GM19324 (cell line): ENCODE results near the gene FAM50A.

Source experiments
- ATAC-seq: cut with Tn5 transposase; IDR thresholded peaks from one replicate; pipeline ENCODE4 v1.9.1; 2021; ENCODE audit warnings: mild to moderate bottlenecking, moderate library complexity; ENCODE audit not compliant: unreplicated experiment, low FRiP score

Gene FAM50A

DNA sequence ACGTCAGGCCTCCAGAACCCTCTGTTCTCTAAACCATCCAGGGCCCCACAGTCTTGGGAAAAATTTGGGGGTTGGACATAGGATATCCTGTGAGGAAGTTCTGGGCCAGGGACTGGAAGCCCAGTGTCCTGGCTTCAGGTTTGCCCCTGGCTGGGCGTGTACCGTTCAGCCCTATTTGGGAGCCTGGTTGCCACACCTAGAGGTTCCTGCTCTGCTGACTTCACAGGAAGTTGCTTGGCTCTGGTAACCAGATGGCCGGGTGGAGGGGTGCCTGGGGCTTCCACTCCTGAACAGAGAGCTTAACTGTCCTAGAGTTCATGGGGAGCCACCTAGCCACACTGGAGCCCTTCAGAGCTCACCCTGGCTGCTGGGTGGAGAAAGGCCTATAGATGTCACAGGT is 31.5 kb upstream of the FAM50A start:
- no peak for ATAC-seq

DNA sequence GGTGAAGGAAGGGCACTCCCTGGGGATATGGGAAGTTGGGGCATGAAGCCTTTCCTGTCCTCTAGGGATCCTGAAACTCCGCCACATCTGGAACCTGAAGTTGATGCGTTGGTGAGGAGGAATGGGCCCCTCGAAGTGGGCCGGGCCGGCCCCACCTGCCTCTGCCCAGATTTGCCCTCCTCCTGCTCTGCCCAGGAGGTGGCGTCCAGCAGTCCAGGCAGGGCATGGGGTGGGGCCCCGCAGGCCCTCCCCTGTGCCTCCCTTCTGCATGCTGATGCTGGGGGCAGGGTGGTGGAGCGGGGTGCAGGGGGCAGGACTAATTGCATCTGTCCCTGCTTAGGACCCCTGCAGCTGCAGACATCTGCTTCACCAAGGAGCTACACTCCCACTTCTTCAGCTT is 30.8 kb upstream of the FAM50A start:
- ATAC-seq: no peak

DNA sequence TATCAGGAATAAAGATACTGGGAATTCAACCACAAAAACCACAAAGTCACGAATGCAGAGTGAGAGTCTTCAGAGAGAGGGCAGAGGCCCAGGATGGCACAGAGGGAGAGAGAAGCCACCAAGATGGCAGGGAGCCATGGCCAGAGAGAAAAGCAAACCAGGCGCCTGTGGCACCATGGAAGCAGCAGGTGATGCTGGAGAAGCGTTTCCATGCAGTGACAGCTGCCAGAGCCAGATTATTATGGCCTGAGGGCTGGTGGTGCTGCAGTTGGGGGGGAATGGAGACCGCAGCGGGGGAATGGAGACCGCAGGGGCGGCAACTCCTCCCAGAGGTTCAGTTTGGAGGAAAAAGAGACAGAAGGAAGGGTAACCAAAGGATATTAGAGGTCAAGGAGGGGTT is 26.8 kb upstream of the FAM50A start:
- ATAC-seq: no peak

DNA sequence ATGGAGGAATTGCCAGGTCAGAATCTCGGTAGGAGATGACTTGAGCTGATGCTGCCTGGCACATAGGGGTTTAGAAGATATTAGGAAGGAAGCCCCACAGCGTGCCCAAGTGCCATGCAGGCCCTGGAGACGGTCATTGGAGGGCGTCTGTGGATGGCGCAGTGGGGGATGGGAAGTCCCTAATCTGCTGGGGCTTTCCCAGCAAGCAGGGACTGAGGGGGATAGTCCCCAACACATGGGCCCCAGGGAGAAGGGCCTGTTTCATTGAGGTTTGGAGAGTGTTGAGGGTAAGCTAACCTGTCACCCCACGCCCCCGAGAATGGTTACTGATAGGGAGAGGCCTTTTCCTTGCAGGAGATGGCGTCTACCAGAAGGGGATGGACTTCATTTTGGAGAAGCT is 24.8 kb upstream of the FAM50A start:
- ATAC-seq: no peak

DNA sequence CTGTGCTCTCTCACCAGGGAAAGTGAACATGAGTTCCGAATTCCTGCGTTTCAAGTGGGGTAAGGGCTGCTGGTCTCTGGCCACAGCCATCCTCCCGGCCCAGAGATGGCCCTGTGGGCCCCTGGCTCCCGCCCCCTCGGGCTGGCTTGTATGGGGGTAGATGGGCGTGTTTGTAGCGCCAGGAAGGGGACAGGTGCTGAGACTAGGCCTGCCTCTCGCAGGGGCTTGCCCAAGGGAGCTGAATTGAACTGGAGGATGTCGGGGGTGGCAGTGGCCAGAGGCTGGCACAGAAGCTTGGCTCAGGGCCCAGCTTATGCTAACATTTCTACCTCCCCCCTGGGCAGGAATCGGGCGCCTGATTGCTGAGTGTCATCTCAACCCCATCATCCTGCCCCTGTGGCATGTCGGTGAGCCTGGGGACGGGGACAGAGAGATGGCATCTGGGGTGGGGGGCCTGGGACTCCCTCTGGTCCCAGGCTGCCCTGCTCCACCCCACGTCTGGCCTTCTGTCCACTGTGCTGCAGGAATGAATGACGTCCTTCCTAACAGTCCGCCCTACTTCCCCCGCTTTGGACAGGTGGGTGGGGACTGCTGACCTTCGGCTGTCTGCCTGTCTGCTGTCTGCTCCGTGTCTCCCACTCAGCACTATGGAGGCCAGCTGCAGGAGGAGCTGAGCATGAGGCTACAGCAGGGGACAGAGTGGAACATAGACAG is 24.1 kb upstream of the FAM50A start:
- ATAC-seq: no peak

DNA sequence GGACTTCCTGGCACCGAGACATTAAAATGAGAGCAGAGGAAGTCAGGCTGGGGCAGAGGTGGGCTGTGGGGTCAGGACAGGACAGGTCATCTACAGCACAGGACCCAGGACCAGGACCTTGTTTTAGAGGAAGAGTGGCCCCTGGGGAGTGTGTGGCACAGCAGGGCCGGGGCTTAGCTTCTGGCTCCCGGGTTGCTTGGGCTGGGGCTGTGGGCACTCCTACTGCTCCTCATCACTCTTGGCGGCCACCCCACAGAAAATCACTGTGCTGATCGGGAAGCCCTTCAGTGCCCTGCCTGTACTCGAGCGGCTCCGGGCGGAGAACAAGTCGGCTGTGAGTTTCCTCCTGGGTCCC is 23.6 kb upstream of the FAM50A start:
- no peak for ATAC-seq

DNA sequence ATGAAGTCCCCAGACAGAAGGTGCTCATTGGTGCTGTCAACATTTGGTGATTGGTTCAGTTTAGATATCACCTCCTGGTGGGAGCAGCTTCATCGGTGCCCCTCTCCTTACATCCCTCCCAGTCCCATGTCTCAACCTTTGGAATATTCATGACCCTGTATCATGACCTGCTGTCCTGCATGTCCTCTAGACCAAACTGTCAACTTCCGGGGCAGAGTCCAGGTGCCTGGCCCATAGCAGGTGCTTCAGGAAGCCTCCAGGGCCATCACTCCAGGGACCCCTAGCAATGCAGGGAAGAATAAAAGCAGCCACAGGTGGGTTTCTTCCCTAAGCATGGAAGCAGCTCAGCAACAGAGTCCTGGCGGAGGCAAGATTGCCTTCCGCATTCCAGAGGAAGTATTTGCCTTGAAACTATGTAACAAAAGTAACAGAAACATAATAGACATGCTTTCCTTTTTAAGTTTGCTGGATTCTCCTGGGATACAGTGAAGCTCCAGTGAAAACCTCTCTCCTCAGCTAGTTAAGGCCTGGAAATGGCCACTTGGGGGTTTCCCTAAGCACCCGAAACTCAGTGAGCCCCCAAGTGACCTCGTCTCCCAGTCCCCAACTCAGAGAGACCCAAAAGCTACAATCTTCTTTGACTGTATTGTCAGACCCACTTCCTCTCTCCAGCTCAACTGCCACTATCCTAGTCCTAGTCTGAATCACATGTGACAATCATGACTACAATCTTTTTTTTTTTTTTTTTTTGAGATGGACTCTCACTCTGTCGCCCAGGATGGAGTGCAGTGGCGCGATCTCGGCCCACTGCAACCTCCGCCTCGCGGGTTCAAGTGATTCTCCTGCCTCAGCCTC is 16.8 kb upstream of the FAM50A start:
- ATAC-seq: no peak

DNA sequence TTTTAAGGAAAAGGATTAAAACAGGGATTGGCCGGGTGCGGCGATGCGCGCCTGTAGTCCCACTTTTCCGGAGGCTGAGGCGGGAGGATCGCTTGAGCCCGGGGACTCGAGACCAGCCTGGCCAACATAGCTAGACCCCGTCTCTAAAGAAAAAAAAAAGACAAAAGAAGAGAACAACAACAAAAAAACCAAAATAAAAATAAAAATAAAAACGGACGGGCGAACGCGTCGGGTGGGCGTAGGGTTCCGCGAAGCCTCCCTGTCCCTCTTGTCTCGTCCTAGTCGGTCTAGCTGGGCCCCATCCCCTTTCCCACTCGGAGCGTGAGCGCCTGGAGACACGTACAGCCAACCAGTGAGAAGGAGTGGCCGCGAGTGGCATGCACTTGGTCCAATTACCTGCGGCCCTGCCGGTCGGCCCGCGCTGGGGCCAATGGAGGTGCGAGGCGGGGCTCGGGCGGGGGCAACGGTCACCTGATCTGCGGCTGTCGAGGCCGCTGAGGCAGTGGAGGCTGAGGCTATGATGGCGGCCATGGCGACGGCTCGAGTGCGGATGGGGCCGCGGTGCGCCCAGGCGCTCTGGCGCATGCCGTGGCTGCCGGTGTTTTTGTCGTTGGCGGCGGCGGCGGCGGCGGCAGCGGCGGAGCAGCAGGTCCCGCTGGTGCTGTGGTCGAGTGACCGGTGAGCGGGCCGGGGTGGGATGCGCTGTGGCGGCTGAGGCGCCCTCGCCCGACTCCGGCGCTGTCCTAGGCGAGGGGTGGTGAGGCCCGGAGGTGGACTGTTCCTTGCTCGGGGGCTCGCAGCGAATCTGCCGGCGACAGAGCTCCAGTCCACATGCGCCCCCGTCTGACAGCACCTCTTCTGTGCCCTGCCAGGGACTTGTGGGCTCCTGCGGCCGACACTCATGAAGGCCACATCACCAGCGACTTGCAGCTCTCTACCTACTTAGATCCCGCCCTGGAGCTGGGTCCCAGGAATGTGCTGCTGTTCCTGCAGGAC is 15.5 kb upstream of the FAM50A start, which contains the start of gene ATP6AP1:
TSS of gene ATP6AP1 (plus strand) at position 502 of the 996 bp plus-strand sequence. CDS start at position 518, 16 bp downstream.
- ATAC-seq: peak; percentile 88

DNA sequence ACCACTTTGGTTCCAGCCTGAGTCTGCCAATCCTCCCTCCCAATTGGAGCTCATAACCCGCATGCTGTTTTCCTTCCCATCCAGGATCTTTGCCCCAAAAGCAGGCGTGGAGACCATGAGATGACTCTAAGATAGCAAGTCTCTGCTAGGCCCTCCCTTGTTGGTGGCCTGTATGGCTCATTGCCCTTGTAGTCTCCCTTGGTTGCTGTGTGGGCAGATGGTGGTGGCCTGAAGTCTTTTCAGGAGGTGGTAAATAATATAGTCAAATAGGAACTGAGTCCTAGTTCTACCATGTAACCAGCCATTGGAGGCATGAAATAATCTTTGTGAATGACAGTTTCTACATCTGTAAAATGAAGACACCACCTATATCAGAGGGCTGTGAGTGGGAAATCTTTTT is 14.2 kb upstream of the FAM50A start:
- no peak for ATAC-seq

DNA sequence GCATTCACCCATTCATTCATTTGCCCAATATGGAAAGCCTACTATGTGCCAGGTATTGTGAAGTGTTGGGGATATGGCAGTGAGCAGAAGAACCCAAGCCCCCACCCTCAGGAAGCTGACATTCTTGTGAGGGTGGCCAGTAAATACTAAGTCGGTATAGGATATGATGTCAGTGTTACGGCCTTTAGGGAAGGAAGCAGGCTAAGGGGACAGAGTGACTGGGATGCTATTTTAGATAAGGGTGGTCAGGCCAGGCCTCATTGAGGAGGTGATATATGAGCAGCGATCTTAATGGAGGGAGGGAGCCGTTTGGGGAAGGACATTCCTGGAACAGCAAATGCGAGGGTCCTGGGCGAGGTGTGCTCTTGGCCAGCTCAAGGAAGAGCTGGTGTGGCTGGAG is 13.5 kb upstream of the FAM50A start:
- no peak for ATAC-seq

DNA sequence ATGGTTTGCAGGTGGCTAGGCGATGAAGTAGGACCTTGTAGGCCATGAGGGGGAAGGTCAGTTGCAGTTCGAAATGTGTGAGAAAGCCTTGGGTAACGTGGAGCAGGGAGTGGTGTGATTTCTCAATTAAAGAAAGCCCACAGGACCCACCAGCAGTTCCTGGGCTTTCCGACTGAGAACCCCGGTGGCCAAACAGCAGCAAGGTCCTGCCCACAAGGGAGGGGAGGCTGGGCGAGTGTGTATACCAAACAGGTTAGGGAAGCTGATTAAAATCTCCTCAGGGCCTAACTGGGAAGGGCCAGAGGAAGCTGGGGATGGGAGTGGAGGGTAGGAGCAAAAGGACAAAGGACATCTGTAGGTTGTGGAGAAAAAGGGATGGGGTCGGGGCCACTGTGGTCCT is 13.0 kb upstream of the FAM50A start:
- no peak for ATAC-seq

DNA sequence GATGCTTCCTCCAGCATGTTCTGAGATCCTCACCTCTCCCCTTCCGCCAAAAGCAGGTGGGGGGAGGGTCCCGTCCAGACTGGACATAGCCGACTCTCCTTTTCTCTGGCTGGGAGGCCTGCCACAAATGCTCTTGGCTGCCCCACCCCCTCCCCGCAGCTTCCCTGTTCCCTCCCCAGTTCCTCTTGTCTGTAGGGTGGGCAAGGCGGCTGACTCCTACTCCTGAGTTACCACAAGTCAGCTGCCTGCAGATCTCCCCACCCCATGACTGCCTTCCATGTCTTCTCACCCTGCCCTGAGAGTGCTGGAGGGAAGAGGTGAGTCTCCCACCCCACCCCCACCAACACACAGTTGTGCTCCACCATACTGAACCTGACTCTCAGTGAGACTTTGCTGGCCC is 12.6 kb upstream of the FAM50A start:
- ATAC-seq: no peak

DNA sequence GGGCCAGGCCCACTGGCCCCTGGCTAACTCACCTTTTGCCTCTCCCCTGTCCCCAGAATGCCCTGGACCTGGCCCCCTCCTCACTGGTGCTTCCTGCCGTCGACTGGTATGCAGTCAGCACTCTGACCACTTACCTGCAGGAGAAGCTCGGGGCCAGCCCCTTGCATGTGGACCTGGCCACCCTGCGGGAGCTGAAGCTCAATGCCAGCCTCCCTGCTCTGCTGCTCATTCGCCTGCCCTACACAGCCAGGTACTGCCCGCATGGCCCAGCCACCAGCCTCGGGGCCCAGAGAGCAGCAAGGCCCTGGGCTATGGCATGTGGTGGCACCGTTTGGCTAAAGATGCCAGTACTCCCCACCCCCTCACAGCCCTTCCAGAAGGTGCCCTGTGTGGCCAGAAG is 11.7 kb upstream of the FAM50A start:
- ATAC-seq: no peak

DNA sequence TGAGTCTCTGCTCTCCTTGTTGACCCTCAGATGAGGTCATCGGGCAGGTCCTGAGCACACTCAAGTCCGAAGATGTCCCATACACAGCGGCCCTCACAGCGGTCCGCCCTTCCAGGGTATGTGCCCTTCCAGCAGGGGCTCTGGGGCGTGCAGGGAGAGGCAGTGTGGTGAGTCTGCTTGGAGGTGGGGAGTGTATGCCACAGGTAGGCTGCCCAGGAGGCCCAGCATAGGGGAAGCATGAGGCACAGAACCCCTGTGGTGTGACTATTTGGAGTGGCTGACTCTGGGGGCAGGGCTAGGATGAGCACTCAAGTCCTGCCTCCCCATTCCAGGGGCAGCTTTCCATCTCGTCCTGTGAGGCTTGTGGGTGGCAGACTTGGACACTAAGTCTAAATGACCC is 10.3 kb upstream of the FAM50A start:
- ATAC-seq: no peak

DNA sequence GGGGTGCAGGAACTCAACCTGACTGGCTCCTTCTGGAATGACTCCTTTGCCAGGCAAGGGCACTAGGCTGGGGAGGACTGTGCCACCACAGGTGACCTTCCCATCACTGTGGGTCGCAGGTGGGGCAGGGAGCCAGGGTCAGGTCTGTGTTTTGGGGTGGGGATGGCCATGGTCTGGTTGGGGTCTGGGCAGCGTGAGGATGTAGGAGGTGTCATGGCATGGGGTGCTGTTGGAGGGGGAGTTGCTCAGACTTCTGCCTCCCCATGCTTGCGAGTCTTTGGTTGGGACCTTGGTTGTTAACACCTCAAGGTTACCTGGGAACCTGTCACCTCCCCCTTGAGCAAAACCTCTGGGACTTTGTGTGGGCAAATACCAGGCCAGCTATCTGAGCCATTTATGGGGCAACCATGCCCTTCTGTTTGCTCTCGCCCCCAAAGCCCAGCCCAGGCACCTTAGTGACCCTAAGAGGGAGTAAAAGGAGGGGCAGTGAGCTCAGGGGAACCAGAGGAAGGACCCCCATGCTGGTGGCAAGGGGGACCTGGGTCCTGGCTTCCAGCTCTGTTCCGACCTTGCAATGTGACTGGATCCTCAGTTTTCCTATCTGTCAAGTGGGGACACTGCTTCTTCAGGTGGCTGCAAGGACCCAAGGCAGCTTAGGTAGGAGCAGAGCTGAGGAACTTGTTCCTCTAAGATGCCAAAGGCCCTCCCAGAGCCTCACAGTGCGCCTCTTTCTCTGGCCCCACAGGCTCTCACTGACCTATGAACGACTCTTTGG is 9.4 kb upstream of the FAM50A start:
- no peak for ATAC-seq

DNA sequence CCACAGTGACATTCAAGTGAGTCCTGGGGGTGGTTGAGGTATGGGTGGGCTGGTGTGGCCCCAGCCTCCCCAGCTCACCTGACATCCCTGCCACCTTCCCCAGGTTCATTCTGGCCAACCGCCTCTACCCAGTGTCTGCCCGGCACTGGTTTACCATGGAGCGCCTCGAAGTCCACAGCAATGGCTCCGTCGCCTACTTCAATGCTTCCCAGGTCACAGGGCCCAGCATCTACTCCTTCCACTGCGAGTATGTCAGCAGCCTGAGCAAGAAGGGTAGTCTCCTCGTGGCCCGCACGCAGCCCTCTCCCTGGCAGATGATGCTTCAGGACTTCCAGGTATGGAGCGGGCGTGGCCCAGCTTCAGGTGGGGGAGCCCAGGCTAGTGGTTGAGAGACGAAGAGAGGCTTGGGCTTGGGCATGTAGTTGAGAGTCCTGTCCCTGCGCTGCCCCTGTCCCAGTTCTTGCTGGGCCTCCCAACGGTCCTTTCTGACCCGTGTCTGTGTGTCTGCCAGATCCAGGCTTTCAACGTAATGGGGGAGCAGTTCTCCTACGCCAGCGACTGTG is 8.7 kb upstream of the FAM50A start:
- no peak for ATAC-seq

DNA sequence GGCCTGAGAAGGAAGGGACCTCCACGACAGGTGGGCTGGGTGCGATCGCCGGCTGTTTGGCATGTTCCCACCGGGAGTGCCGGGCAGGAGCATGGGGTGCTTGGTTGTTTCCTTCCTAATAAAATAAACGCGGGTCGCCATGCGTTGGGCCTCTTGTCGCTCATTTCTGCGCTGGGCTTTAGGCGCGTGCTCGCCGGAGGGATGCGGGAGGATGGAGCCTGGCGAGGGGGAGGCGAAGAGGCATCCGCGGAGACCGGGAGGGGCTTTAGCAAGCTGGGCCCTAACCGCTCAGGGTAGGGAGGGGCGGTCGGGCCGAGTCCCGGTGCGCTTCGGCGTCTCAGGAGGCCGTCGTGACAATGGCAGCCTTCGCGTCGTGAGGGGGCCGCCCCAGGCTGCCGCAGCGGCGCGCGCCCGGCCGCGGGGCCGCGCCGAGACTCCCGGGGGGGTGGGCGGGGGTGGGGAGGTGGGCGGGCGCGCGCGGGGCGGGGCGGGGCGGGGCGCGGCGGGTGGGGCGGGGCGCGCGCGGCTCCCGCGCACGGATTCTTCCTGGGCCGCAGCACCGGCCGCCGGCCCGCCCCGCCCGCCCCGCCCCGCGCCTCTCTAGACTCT is 7.5 kb upstream of the FAM50A start:
- ATAC-seq: peak; percentile 33

DNA sequence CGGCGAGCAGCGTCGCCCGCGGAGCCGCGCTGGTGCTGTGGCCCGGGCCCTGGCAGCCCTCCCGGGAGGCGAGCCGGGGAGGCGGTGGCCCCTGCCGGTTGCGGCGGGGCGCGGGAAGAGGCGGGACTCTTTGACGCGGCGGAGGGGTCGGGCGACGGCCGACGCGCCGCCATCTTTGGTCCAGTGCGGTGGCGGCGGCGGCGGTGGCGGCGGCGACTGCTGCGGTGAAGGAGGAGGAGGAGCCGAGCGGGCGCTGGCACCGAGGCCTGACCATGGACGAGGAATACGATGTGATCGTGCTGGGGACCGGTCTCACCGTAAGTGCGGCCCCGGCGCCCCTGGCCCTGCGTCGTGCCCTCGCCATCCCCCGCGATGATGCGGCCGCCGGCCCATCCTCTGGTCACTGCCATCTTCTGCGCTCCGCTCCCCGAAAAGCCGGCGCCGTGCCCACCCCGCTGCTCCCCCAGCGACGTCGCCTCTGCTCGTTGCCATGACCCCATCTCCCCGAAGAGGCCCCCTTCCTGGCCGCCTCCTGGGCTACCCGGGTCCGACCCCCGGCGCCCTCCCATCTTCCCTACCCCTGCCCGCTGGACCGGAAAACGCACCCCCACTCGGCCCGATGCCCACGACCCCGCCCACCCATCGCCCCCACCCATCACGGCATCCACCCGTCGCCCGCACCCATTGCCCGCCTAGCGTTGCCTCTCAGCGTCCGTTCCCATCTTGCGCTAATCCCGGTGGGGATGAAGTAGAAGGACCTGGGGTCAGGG is 6.8 kb upstream of the FAM50A start, which contains the start of gene GDI1:
TSS of gene GDI1 (plus strand) at position 172 of the 770 bp plus-strand sequence. CDS start at position 273, 101 bp downstream.
- peak; percentile 40 for ATAC-seq
